Epithelial cell of proximal tubule (primary cell): ENCODE measurements around the gene TMEM182. TPM values are rescaled to one million over a fixed set of nuclear protein-coding genes. Genes with fewer than 3 reads are reported as not detected.

Source experiments
- DNase-seq: peaks from one replicate; pipeline ENCODE4 v3.0.0-alpha.2; 2011; ENCODE audit warnings: low read depth
- H3K4me3 ChIP-seq: 2 replicates; pipeline ENCODE4 v1.5.1; 2011; ENCODE audit warnings: low read depth, mild to moderate bottlenecking, low read length
- CTCF ChIP-seq: conservative IDR thresholded peaks from 2 replicates; pipeline ENCODE4 v1.5.1; 2012; ENCODE audit warnings: low read depth, mild to moderate bottlenecking, low read length
- total RNA-seq: library from RNA; depleted of rRNA; stranded (reverse); fragments of >200 nt; gene quantifications from 2 replicates; pipeline ENCODE4 v1.2.3, GENCODE V29; 2015

TMEM182 gene
- total RNA-seq, 1 donor from 2014 or later, result 4.2 TPM

- no peak for DNase-seq
- TF ChIP-seq CTCF, result no peak
- no peak overlapping the region for H3K4me3 ChIP-seq
Measured at GRCh38 chr2:102809291-102810189, 47.7 kb downstream of the TMEM182 start.

GRCh38 chr2:102815285-102815684 lies 53.5 kb downstream of the TMEM182 start:
- DNase-seq, result no peak
- no peak overlapping the region for H3K4me3 ChIP-seq
- no peak for TF ChIP-seq CTCF

GRCh38 chr2:102826904-102827303 lies 65.1 kb downstream of the TMEM182 start:
- DNase-seq, result no peak
- TF ChIP-seq CTCF, result no peak

GRCh38 chr2:102832789-102833188 lies 71.0 kb downstream of the TMEM182 start:
- no peak for DNase-seq
- no peak overlapping the region for H3K4me3 ChIP-seq
- TF ChIP-seq CTCF, result no peak

More at GRCh38 chr2:102826904-102827303, 65.1 kb downstream of the TMEM182 start:
- no peak overlapping the region for H3K4me3 ChIP-seq

- no peak for DNase-seq
- no peak overlapping the region for H3K4me3 ChIP-seq
- TF ChIP-seq CTCF, result no peak
Measured at GRCh38 chr2:102834523-102835273, 72.9 kb downstream of the TMEM182 start.

- no peak overlapping the region for H3K4me3 ChIP-seq
- TF ChIP-seq CTCF, result no peak
- DNase-seq, result no peak
Measured at GRCh38 chr2:102837626-102838198, 75.9 kb downstream of the TMEM182 start.
